A549 (cell line): Measurements from ENCODE around the gene SH3RF1.

Experiments
- FOSB ChIP-seq: fragments of 250-450 bp; sonication (Bioruptor Pico); IDR thresholded peaks from 2 replicates; pipeline ENCODE4 v1.5.0; 2020; ENCODE audit warnings: mild to moderate bottlenecking, moderate library complexity
- MAX ChIP-seq: IDR thresholded peaks from 2 replicates; pipeline ENCODE4 v1.6.1; 2012
- MYC ChIP-seq: IDR thresholded peaks from 2 replicates; pipeline ENCODE4 v1.6.1; 2012; ENCODE audit warnings: mild to moderate bottlenecking, inconsistent platforms, low read length, improper control_type of control experiment, borderline replicate concordance
- POLR2A ChIP-seq: IDR thresholded peaks from 2 replicates; pipeline ENCODE4 v1.6.1; 2012; ENCODE audit warnings: mild to moderate bottlenecking, low read length
- RAD21 ChIP-seq, 2 experiments: fragments of >200 bp in 1 of 2; sonication (Bioruptor Twin) in 1 of 2; formaldehyde crosslinking in 1 of 2; IDR thresholded peaks in 1 of 2; conservative IDR thresholded peaks in 1 of 2; 2 replicates in 1 of 2; 3 replicates in 1 of 2; pipeline ENCODE4 v1.6.1; 2012 to 2018; ENCODE audit warnings: inconsistent platforms in 1 of 2
- REST ChIP-seq: fragments of 200-600 bp; sonication (generic); IDR thresholded peaks from 2 replicates; pipeline ENCODE4 v1.6.1; 2016; ENCODE audit warnings: antibody characterized with exemption, mild to moderate bottlenecking, moderate library complexity
- RFX5 ChIP-seq: fragments of 450-650 bp; IDR thresholded peaks from 2 replicates; pipeline ENCODE4 v1.7.1; 2014; ENCODE audit warnings: antibody characterized with exemption, mild to moderate bottlenecking, moderate library complexity
- USF2 ChIP-seq: fragments of 450-650 bp; IDR thresholded peaks from 2 replicates; pipeline ENCODE4 v1.6.1; 2014; ENCODE audit warnings: antibody characterized with exemption
- TF ChIP-seq, protein P1 (sequence below): fragments of >200 bp; sonication (Bioruptor Twin); formaldehyde crosslinking; IDR thresholded peaks from 3 replicates; pipeline ENCODE4 v1.5.1; 2016
- TF ChIP-seq, protein P2 (sequence below): fragments of 250-450 bp; sonication (Bioruptor Pico); IDR thresholded peaks from 2 replicates; pipeline ENCODE4 v1.5.0; 2021; ENCODE audit warnings: mild to moderate bottlenecking, moderate library complexity, borderline replicate concordance

- TF ChIP-seq, protein P1, sequence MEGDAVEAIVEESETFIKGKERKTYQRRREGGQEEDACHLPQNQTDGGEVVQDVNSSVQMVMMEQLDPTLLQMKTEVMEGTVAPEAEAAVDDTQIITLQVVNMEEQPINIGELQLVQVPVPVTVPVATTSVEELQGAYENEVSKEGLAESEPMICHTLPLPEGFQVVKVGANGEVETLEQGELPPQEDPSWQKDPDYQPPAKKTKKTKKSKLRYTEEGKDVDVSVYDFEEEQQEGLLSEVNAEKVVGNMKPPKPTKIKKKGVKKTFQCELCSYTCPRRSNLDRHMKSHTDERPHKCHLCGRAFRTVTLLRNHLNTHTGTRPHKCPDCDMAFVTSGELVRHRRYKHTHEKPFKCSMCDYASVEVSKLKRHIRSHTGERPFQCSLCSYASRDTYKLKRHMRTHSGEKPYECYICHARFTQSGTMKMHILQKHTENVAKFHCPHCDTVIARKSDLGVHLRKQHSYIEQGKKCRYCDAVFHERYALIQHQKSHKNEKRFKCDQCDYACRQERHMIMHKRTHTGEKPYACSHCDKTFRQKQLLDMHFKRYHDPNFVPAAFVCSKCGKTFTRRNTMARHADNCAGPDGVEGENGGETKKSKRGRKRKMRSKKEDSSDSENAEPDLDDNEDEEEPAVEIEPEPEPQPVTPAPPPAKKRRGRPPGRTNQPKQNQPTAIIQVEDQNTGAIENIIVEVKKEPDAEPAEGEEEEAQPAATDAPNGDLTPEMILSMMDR, result no peak
- TF ChIP-seq POLR2A (no peak), RFX5 (no peak), USF2 (no peak), FOSB (no peak), RAD21 (conservative IDR thresholded peaks at IDR 0.05 in 1 of 2, IDR thresholded peaks at IDR 0.05 in 1 of 2) (no peak), MAX (no peak), REST (no peak), MYC (no peak)
- TF ChIP-seq, protein P2, sequence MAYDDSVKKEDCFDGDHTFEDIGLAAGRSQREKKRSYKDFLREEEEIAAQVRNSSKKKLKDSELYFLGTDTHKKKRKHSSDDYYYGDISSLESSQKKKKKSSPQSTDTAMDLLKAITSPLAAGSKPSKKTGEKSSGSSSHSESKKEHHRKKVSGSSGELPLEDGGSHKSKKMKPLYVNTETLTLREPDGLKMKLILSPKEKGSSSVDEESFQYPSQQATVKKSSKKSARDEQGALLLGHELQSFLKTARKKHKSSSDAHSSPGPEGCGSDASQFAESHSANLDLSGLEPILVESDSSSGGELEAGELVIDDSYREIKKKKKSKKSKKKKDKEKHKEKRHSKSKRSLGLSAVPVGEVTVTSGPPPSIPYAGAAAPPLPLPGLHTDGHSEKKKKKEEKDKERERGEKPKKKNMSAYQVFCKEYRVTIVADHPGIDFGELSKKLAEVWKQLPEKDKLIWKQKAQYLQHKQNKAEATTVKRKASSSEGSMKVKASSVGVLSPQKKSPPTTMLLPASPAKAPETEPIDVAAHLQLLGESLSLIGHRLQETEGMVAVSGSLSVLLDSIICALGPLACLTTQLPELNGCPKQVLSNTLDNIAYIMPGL (CRISPR knock-in tag), result no peak
These were observed 4.7 kb downstream of the SH3RF1 start for GRCh38 chr4:169266081-169266480.
